Ramos (cell line): ENCODE measurements around the gene BIRC2.

Experiments used
- in situ Hi-C: fragments of 300-500 bp; cut with MboI; formaldehyde crosslinking; loops from one replicate; pipeline ENCODE4 v1.14.3; 2022; ENCODE audit warnings: low sequenced_read_pairs; ENCODE audit not compliant: unreplicated experiment

BIRC2 gene

GRCh38 chr11:102320188-102320587 is 26.8 kb upstream of the BIRC2 start:
- in situ Hi-C loops: loop anchor here (25.0 kb wide), 1 partner anchor 1567 kb away; no protein-coding TSS in a partner anchor

- in situ Hi-C loops: loop anchor here (25.0 kb wide), 1 partner anchor 1567 kb away; no protein-coding TSS in a partner anchor
Measured at GRCh38 chr11:102320679-102321078, 26.3 kb upstream of the BIRC2 start.

DNA sequence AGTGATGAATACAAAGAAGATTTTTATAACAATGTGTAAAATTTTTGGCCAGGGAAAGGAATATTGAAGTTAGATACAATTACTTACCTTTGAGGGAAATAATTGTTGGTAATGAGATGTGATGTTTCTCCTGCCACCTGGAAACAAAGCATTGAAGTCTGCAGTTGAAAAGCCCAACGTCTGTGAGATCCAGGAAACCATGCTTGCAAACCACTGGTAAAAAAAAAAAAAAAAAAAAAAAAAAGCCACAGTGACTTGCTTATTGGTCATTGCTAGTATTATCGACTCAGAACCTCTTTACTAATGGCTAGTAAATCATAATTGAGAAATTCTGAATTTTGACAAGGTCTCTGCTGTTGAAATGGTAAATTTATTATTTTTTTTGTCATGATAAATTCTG is 24.5 kb upstream of the BIRC2 start:
- in situ Hi-C loops: loop anchor here (25.0 kb wide), 1 partner anchor 1565 kb away; no protein-coding TSS in a partner anchor

GRCh38 chr11:102323542-102324251 is 23.3 kb upstream of the BIRC2 start:
- in situ Hi-C loops: loop anchor here (25.0 kb wide), 1 partner anchor 1564 kb away; no protein-coding TSS in a partner anchor

GRCh38 chr11:102325088-102325487 is 21.9 kb upstream of the BIRC2 start:
- in situ Hi-C loops: no loop called here

DNA sequence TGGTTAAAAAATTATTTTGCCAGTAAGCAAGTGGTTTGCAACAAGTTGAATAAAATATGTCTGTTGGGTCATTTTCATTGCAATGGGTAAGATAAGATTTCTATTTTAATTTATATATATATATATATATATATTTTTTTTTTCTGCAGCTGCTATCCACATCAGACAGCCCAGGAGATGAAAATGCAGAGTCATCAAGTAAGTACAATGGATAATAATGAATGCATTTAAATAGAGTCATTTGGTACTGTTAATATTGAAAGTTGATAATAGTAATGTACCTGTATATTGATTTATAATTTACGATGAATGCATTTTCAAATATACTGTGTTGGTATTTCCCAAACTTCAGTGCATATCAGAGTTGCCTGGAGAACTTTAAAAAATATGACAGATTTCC is 18.3 kb upstream of the BIRC2 start:
- in situ Hi-C loops: no loop called here

- in situ Hi-C loops: loop anchor here (5.0 kb wide), 1 partner anchor 38 kb away; no protein-coding TSS in a partner anchor
Measured at GRCh38 chr11:102330231-102330630, 16.8 kb upstream of the BIRC2 start.

GRCh38 chr11:102331341-102331740 is 15.7 kb upstream of the BIRC2 start:
- in situ Hi-C loops: loop anchor here (5.0 kb wide), 1 partner anchor 39 kb away; no protein-coding TSS in a partner anchor

GRCh38 chr11:102332611-102332994 is 14.4 kb upstream of the BIRC2 start:
- in situ Hi-C loops: loop anchor here (5.0 kb wide), 1 partner anchor 40 kb away; no protein-coding TSS in a partner anchor

GRCh38 chr11:102338479-102339010 is 8.5 kb upstream of the BIRC2 start:
- in situ Hi-C loops: no loop called here

GRCh38 chr11:102341311-102341710 is 5.7 kb upstream of the BIRC2 start:
- in situ Hi-C loops: loop anchor here (5.0 to 10.0 kb wide), 2 partner anchors 153 to 321 kb away; no protein-coding TSS in a partner anchor

GRCh38 chr11:102341844-102342318 is 5.1 kb upstream of the BIRC2 start:
- in situ Hi-C loops: loop anchor here (5.0 to 10.0 kb wide), 2 partner anchors 153 to 320 kb away; no protein-coding TSS in a partner anchor

DNA sequence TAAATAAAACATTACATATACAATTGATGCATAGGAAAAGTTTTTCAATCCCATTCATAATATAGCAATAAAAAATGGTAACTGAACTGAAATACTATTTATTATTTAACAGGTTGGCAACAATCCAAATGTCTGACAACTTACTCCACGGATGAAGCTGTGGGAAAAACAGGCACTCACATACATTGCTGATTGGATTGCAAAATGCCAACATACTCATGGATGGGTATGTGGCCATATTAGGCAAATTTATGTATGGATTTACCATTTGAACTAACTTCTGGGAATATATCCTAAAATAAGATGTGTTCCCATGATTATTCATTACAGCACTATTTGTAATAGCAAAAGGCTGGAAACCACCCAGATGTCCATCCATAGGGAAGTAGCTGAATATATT is 3.2 kb upstream of the BIRC2 start:
- in situ Hi-C loops: loop anchor here (5.0 to 10.0 kb wide), 2 partner anchors 151 to 318 kb away; no protein-coding TSS in a partner anchor

GRCh38 chr11:102345904-102346303 is 1.1 kb upstream of the BIRC2 start:
- in situ Hi-C loops: loop anchor here (10.0 kb wide), 1 partner anchor 149 kb away; no protein-coding TSS in a partner anchor

- in situ Hi-C loops: loop anchor here (10.0 kb wide), 1 partner anchor 148 kb away; no protein-coding TSS in a partner anchor
Measured at GRCh38 chr11:102346456-102346747, 612 bp upstream of the BIRC2 start.

DNA sequence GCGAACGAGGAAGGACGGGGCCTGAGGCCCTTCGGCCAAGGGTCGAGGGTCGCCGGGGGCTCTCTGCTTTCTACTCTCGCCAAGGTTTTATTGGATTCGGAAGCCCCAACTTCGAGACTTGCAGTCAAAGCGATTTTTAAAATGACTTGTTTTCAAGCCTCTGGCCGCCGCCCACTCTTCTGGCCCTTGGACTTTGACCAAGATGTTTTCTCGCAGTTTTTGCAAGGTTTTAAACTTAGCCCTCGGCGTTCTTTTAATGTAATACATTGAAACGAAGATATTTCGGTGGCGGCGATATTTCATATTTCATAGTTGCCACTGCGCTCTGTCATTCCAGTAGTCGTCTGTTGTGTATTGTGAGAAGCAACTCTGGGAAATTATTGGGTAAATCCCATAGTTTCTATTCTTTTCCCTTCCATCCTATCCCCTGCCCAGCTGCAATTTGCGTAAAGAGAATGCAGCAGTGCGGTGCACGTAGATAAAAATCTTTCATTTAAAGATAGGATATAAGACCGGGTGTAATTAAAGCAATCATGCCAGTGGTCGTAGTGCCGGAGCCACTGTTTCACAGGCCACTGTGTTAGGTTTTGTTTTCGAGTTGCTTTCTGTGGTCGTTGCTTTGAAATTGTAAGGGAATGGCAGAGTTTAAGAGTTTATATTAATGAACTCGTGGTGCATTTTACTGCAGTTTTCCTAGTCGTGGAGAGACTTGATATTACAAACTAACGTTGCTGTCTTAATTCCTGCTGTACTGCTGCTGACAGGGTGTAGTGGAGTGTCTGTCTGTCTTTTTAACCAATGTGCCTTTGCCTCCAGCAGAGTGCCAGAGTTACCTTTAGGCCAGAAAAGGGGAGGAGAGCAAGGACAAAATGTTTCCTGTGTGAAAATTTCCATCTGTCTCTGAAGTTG is 702 bp downstream of the BIRC2 start:
- in situ Hi-C loops: loop anchor here (10.0 kb wide), 1 partner anchor 147 kb away; no protein-coding TSS in a partner anchor

- in situ Hi-C loops: no loop called here
Measured at GRCh38 chr11:102357116-102357515, 10.1 kb downstream of the BIRC2 start.

DNA sequence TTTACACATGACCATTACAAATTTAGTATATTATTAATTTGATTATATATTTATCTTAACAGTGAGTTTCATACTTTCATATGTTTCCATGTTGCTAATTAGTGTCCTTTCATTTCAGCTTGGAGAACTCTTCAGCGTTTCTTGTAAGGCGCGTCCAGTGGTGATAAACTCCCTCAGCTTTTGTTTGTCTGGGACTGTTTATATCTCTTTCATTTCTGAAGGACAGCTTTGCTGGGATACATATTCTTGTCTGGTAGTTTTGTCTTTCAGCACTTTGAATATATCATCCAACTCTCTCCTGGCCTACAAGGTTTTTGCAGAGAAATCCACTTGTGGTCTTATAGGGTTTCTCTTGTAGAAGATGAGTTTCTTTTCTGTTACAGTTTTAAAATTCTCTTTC is 12.4 kb downstream of the BIRC2 start:
- in situ Hi-C loops: no loop called here

- in situ Hi-C loops: no loop called here
Measured at GRCh38 chr11:102360681-102361080, 13.7 kb downstream of the BIRC2 start.
